Osteocyte (in vitro differentiated cells): ENCODE results near the gene YOD1. TPM values are rescaled to one million over a fixed set of nuclear protein-coding genes. Genes with fewer than 3 reads are reported as not detected.

ENCODE experiments used
- DNase-seq: peaks from one replicate; pipeline ENCODE4 v3.0.0; 2021; ENCODE audit warnings: mixed read lengths; ENCODE audit not compliant: unreplicated experiment; ENCODE audit errors: extremely low spot score
- H3K27ac Mint-ChIP-seq: one replicate; pipeline ENCODE4 v1.8.0; 2021; ENCODE audit warnings: mild to moderate bottlenecking, mixed read lengths; ENCODE audit not compliant: unreplicated experiment
- H3K27me3 Mint-ChIP-seq: one replicate; pipeline ENCODE4 v1.8.0; 2021; ENCODE audit warnings: mixed read lengths; ENCODE audit not compliant: unreplicated experiment
- H3K36me3 Mint-ChIP-seq: one replicate; pipeline ENCODE4 v1.8.0; 2021; ENCODE audit warnings: mixed read lengths; ENCODE audit not compliant: unreplicated experiment
- H3K4me1 Mint-ChIP-seq: one replicate; pipeline ENCODE4 v1.8.0; 2021; ENCODE audit warnings: mixed read lengths; ENCODE audit not compliant: unreplicated experiment
- H3K4me3 Mint-ChIP-seq: one replicate; pipeline ENCODE4 v1.8.0; 2021; ENCODE audit warnings: mild to moderate bottlenecking, moderate library complexity, mixed read lengths; ENCODE audit not compliant: unreplicated experiment
- H3K9me3 Mint-ChIP-seq: one replicate; pipeline ENCODE4 v1.8.0; 2021; ENCODE audit warnings: mixed read lengths; ENCODE audit not compliant: unreplicated experiment
- CTCF ChIP-seq: fragments of 200-600 bp; sonication (generic); IDR thresholded peaks from 2 replicates; pipeline ENCODE4 v1.5.0; 2021; ENCODE audit warnings: antibody characterized with exemption, mild to moderate bottlenecking, moderate library complexity
- total RNA-seq: library from RNA; stranded (reverse); gene quantifications from 2 replicates; pipeline ENCODE4 v1.2.1, GENCODE V29; 2021

The YOD1 gene
- total RNA-seq, 1 donor from 2014 or later, result 4.6 TPM

DNA sequence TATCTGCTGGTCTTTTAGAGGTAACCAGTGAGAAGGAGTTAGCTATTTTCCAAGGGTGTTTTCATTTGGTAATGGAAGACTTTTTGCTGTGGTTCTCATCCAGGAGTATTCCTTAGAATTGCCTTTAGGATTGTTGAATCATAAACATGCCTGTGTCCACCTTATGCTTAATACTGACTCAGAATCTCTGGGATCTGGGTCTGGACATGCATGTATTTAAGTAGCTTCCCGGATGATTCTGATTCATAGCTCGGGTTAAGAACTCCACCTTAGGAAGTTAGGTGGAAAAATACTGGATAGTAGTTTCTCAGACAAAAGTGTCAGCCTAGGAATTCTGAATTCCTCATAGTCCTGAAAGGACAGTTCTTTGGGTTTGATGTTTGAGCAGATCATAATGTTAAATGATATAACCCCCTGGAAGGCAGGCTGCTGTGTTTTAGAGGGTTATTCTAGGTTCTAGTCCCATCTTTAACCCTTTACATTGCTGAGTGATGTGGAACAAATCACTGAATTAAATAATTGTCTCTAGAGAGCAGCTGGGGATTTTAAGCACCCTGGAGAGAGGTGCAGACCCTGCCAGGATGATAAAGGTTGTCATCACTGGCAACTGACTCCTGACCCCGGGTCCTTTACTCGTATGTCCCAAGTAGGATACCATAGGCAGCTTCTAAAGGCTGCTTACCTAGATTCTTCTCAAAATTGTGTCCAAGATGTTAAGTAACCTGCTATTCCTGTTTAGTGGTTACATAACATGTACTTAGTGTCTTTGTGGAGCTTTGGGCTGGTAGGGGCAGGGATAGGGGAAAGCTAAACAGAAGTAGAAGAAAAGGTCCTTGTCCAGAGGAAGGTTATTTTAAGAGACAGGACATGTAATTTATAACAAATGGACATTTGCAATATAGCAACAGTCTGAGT lies 23.2 kb upstream of the YOD1 start:
- no peak for TF ChIP-seq CTCF
- H3K9me3 Mint-ChIP-seq, result no peaks in the 10 kb centered on the region

DNA sequence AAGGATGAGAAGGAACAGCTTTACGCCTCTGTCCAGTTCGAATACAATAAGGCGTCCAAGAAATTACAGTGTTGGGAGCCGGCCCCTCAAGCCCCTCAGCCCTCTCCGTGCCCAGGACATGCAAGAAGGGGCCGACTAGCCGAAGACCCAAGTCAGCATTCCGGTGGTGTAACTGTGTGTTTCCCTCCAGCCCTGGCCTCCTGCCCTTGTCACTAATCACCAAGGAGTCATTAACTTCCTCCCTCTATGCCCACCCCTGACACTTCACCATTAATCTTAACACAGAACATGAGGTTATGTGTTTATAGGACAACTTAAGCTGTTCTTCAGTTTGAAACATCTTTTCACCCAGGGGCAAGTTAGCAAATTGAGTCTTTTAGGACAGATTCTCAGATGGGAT lies 21.2 kb upstream of the YOD1 start:
- no peak overlapping the region for H3K4me3 Mint-ChIP-seq
- H3K36me3 Mint-ChIP-seq, result peaks cover 46% of the 10 kb centered on the region
- no peaks in the 10 kb centered on the region for H3K27me3 Mint-ChIP-seq
- DNase-seq, result no peak
- no peaks in the 10 kb centered on the region for H3K9me3 Mint-ChIP-seq
- H3K4me1 Mint-ChIP-seq, result no peaks in the 10 kb centered on the region
- H3K27ac Mint-ChIP-seq, result no peak overlapping the region
- no peak for TF ChIP-seq CTCF

More for the DNA sequence above, 23.2 kb upstream of the YOD1 start:
- no peak overlapping the region for H3K27ac Mint-ChIP-seq
- no peaks in the 10 kb centered on the region for H3K4me1 Mint-ChIP-seq
- no peak overlapping the region for H3K4me3 Mint-ChIP-seq
- no peak for DNase-seq
- peaks cover 42% of the 10 kb centered on the region for H3K36me3 Mint-ChIP-seq
- H3K27me3 Mint-ChIP-seq, result no peaks in the 10 kb centered on the region

- Mint-ChIP-seq H3K36me3 (peaks cover 49% of the 10 kb centered on the region), H3K9me3 (no peaks in the 10 kb centered on the region), H3K4me1 (no peaks in the 10 kb centered on the region), H3K27ac (no peak overlapping the region), H3K27me3 (no peaks in the 10 kb centered on the region), H3K4me3 (no peak overlapping the region)
- TF ChIP-seq CTCF, result no peak
- DNase-seq, result no peak
Measured at GRCh38 chr1:207071426-207071825, 20.4 kb upstream of the YOD1 start.

- no peak for TF ChIP-seq CTCF
Measured at GRCh38 chr1:207070811-207071210, 19.8 kb upstream of the YOD1 start.

GRCh38 chr1:207069858-207070506 lies 19.0 kb upstream of the YOD1 start:
- H3K36me3 Mint-ChIP-seq, result peaks cover 49% of the 10 kb centered on the region
- TF ChIP-seq CTCF, result no peak
- H3K27me3 Mint-ChIP-seq, result no peaks in the 10 kb centered on the region
- no peaks in the 10 kb centered on the region for H3K4me1 Mint-ChIP-seq
- H3K27ac Mint-ChIP-seq, result no peak overlapping the region
- no peaks in the 10 kb centered on the region for H3K9me3 Mint-ChIP-seq
- DNase-seq, result no peak
- H3K4me3 Mint-ChIP-seq, result no peak overlapping the region

More at GRCh38 chr1:207070811-207071210, 19.8 kb upstream of the YOD1 start:
- H3K27ac Mint-ChIP-seq, result no peak overlapping the region
- H3K36me3 Mint-ChIP-seq, result peaks cover 49% of the 10 kb centered on the region
- no peak for DNase-seq
- no peaks in the 10 kb centered on the region for H3K9me3 Mint-ChIP-seq
- H3K27me3 Mint-ChIP-seq, result no peaks in the 10 kb centered on the region
- H3K4me1 Mint-ChIP-seq, result no peaks in the 10 kb centered on the region
- H3K4me3 Mint-ChIP-seq, result no peak overlapping the region
